Activated CD4-positive, alpha-beta T cell treated with anti-CD3 and anti-CD28 coated beads, Interleukin-2, amount 50 U/mL, for 24 hours (primary cell): ENCODE results near the gene KRT33A.
"Not testable (repeated sequence)": the region's sequence is repeated elsewhere in the genome, so short reads cannot be mapped to it uniquely, and the experiment has no call there.

Experiments used
- DNase-seq, 2 donors: peaks; one replicate each; pipeline ENCODE4 v3.0.0-alpha.2; 2020; ENCODE audit warnings: low read depth in 1 of 2, low spot score in 1 of 2

KRT33A gene

GRCh38 chr17:41366070-41366469, 15.4 kb upstream of the KRT33A start:
- DNase-seq: no peak

- no peak for DNase-seq
These were observed 13.3 kb upstream of the KRT33A start for GRCh38 chr17:41363881-41364280.

- DNase-seq: no peak
These were observed 9.8 kb upstream of the KRT33A start for GRCh38 chr17:41360296-41360995.

GRCh38 chr17:41354536-41354935, 3.9 kb upstream of the KRT33A start:
- no peak for DNase-seq

- DNase-seq: no peak
These were observed 2.2 kb upstream of the KRT33A start for GRCh38 chr17:41352597-41353366.

- DNase-seq: no peak
These were observed 549 bp upstream of the KRT33A start for GRCh38 chr17:41351177-41351576.

GRCh38 chr17:41347869-41348760, 2.5 kb downstream of the KRT33A start:
- no peak for DNase-seq

GRCh38 chr17:41346421-41346820, 4.2 kb downstream of the KRT33A start:
- DNase-seq: not testable (repeated sequence)

GRCh38 chr17:41345992-41346391, 4.6 kb downstream of the KRT33A start:
- DNase-seq: no peak

GRCh38 chr17:41343029-41343428, 7.6 kb downstream of the KRT33A start:
- DNase-seq: no peak

GRCh38 chr17:41340934-41341861, 9.4 kb downstream of the KRT33A start:
- peak in 1 of 2 donors; percentile 37 for DNase-seq

- no peak for DNase-seq
These were observed 10.1 kb downstream of the KRT33A start for GRCh38 chr17:41340494-41340893.

- no peak for DNase-seq
These were observed 11.0 kb downstream of the KRT33A start for GRCh38 chr17:41339571-41340172.

GRCh38 chr17:41338961-41339485, 11.6 kb downstream of the KRT33A start:
- DNase-seq: peak in 1 of 2 donors; percentile 34

- DNase-seq: no peak
These were observed 14.9 kb downstream of the KRT33A start for GRCh38 chr17:41335747-41336146.

GRCh38 chr17:41334385-41335305, 16.0 kb downstream of the KRT33A start:
- DNase-seq: no peak

- DNase-seq: no peak
These were observed 16.8 kb downstream of the KRT33A start for GRCh38 chr17:41333836-41334235.

GRCh38 chr17:41333098-41333497, 17.5 kb downstream of the KRT33A start:
- DNase-seq: no peak

GRCh38 chr17:41332239-41332638, 18.4 kb downstream of the KRT33A start:
- no peak for DNase-seq
